ENCODE results near the gene EPN3.

The EPN3 gene

GRCh38 chr17:50519141-50519834 is 13.2 kb upstream of the EPN3 start:
- H3K4me1 ChIP-seq = peaks cover 17% of the 10 kb centered on the region
- no peak overlapping the region for H3K27ac ChIP-seq
- H2AFZ ChIP-seq = no peak overlapping the region
- no peaks in the 10 kb centered on the region for H3K27me3 ChIP-seq (ENCODE audit: control insufficient read depth, insufficient read depth, low read length)
- no peaks in the 10 kb centered on the region for H3K79me2 ChIP-seq
- no peaks in the 10 kb centered on the region for H3K9me3 ChIP-seq (ENCODE audit: control insufficient read depth, low read length)
- no peak overlapping the region for H3K4me2 ChIP-seq (ENCODE audit: low read length)
- H3K4me3 ChIP-seq (ENCODE audit: low read depth, low read length) = no peak overlapping the region
- H3K9ac ChIP-seq = no peak overlapping the region
- H3K36me3 ChIP-seq (ENCODE audit: control insufficient read depth, insufficient read depth, low read length) = no peaks in the 10 kb centered on the region
- TF ChIP-seq CTCF (IDR thresholded peaks at IDR 0.05) = no peak

GRCh38 chr17:50520483-50520882 is 12.1 kb upstream of the EPN3 start:
- no peak overlapping the region for H3K9ac ChIP-seq
- H3K27ac ChIP-seq = no peak overlapping the region
- H2AFZ ChIP-seq = no peak overlapping the region
- H3K4me2 ChIP-seq (ENCODE audit: low read length) = no peak overlapping the region
- no peaks in the 10 kb centered on the region for H3K79me2 ChIP-seq
- H3K4me1 ChIP-seq = peaks cover 5% of the 10 kb centered on the region
- H3K36me3 ChIP-seq (ENCODE audit: control insufficient read depth, insufficient read depth, low read length) = no peaks in the 10 kb centered on the region
- no peaks in the 10 kb centered on the region for H3K27me3 ChIP-seq (ENCODE audit: control insufficient read depth, insufficient read depth, low read length)
- no peak overlapping the region for H3K4me3 ChIP-seq (ENCODE audit: low read depth, low read length)
- no peaks in the 10 kb centered on the region for H3K9me3 ChIP-seq (ENCODE audit: control insufficient read depth, low read length)
- no peak for TF ChIP-seq CTCF (IDR thresholded peaks at IDR 0.05)

GRCh38 chr17:50521514-50521913 is 11.0 kb upstream of the EPN3 start:
- H3K9ac ChIP-seq = no peak overlapping the region
- no peaks in the 10 kb centered on the region for H3K9me3 ChIP-seq (ENCODE audit: control insufficient read depth, low read length)
- H3K27ac ChIP-seq = no peak overlapping the region
- no peak overlapping the region for H3K4me2 ChIP-seq (ENCODE audit: low read length)
- TF ChIP-seq CTCF (IDR thresholded peaks at IDR 0.05) = no peak
- no peaks in the 10 kb centered on the region for H3K4me1 ChIP-seq
- H2AFZ ChIP-seq = no peak overlapping the region
- H3K36me3 ChIP-seq (ENCODE audit: control insufficient read depth, insufficient read depth, low read length) = no peaks in the 10 kb centered on the region
- no peak overlapping the region for H3K4me3 ChIP-seq (ENCODE audit: low read depth, low read length)
- H3K27me3 ChIP-seq (ENCODE audit: control insufficient read depth, insufficient read depth, low read length) = no peaks in the 10 kb centered on the region
- no peaks in the 10 kb centered on the region for H3K79me2 ChIP-seq

GRCh38 chr17:50522766-50523165 is 9.8 kb upstream of the EPN3 start:
- H3K4me1 ChIP-seq = no peaks in the 10 kb centered on the region
- no peaks in the 10 kb centered on the region for H3K79me2 ChIP-seq
- no peak overlapping the region for H3K4me3 ChIP-seq (ENCODE audit: low read depth, low read length)
- no peak for TF ChIP-seq CTCF (IDR thresholded peaks at IDR 0.05)
- no peaks in the 10 kb centered on the region for H3K36me3 ChIP-seq (ENCODE audit: control insufficient read depth, insufficient read depth, low read length)
- no peak overlapping the region for H3K9ac ChIP-seq
- H3K27ac ChIP-seq = no peak overlapping the region
- H3K27me3 ChIP-seq (ENCODE audit: control insufficient read depth, insufficient read depth, low read length) = no peaks in the 10 kb centered on the region
- no peak overlapping the region for H2AFZ ChIP-seq
- no peak overlapping the region for H3K4me2 ChIP-seq (ENCODE audit: low read length)
- no peaks in the 10 kb centered on the region for H3K9me3 ChIP-seq (ENCODE audit: control insufficient read depth, low read length)

GRCh38 chr17:50523208-50523607 is 9.3 kb upstream of the EPN3 start:
- Histone ChIP-seq H3K36me3 (ENCODE audit: control insufficient read depth, insufficient read depth, low read length) (no peaks in the 10 kb centered on the region), H3K27me3 (ENCODE audit: control insufficient read depth, insufficient read depth, low read length) (no peaks in the 10 kb centered on the region), H3K9ac (no peak overlapping the region), H2AFZ (no peak overlapping the region), H3K4me1 (no peaks in the 10 kb centered on the region), H3K4me3 (ENCODE audit: low read depth, low read length) (no peak overlapping the region), H3K79me2 (no peaks in the 10 kb centered on the region), H3K4me2 (ENCODE audit: low read length) (no peak overlapping the region), H3K27ac (no peak overlapping the region), H3K9me3 (ENCODE audit: control insufficient read depth, low read length) (no peaks in the 10 kb centered on the region)
- TF ChIP-seq CTCF (IDR thresholded peaks at IDR 0.05) = no peak

Measured in parathyroid adenoma (tissue), 2 donors.